Activated B cell treated with CpG ODN at 0.5 μM for 24 hours (primary cell): Measurements from ENCODE around the gene COL9A2. TPM values are rescaled to one million over a fixed set of nuclear protein-coding genes. Genes with fewer than 3 reads are reported as not detected.

Experiments
- ATAC-seq: fragments of 200-7000 bp; cut with Tn5 transposase; one replicate; pipeline ENCODE4 v1.10.0; 2021; ENCODE audit warnings: low read depth, mild to moderate bottlenecking, moderate library complexity
- CTCF ChIA-PET: fragments of 350-600 bp; sonication (Branson Sonifier 250); formaldehyde crosslinking; loops from one replicate; lab custom pipeline; 2021; ENCODE audit warnings: antibody characterized with exemption; lab: Charles Lee
- POLR2A ChIA-PET: fragments of 350-600 bp; sonication (Branson Sonifier 250); formaldehyde crosslinking; loops from one replicate; lab custom pipeline; 2021; ENCODE audit warnings: antibody characterized with exemption; lab: Charles Lee
- DNase-seq: peaks from one replicate; pipeline ENCODE4 v3.0.0; 2022
- H3K27ac Mint-ChIP-seq: one replicate; pipeline ENCODE4 v1.8.0; 2020; ENCODE audit warnings: mixed read lengths
- H3K27me3 Mint-ChIP-seq: one replicate; pipeline ENCODE4 v1.8.0; 2021; ENCODE audit warnings: mixed read lengths
- H3K36me3 Mint-ChIP-seq: one replicate; pipeline ENCODE4 v1.8.0; 2021; ENCODE audit warnings: low read depth, mixed read lengths
- H3K4me1 Mint-ChIP-seq: one replicate; pipeline ENCODE4 v1.8.0; 2021; ENCODE audit warnings: mixed read lengths
- H3K4me3 Mint-ChIP-seq: one replicate; pipeline ENCODE4 v1.8.0; 2020; ENCODE audit warnings: mild to moderate bottlenecking, mixed read lengths
- H3K9me3 Mint-ChIP-seq: one replicate; pipeline ENCODE4 v1.8.0; 2020; ENCODE audit warnings: mixed read lengths
- intact Hi-C: fragments of 100-400 bp; cut with micrococcal nuclease; formaldehyde crosslinking; loops from one replicate; pipeline ENCODE4 v1.15.1; 2024
- total RNA-seq: library from RNA; stranded (reverse); gene quantifications from 2 replicates; pipeline ENCODE4 v1.2.3, GENCODE V29; 2022
- TF ChIP-seq, protein P1 (sequence below): fragments of 200-600 bp; IDR thresholded peaks from one replicate; pipeline ENCODE4 v1.8.0; 2022; ENCODE audit warnings: antibody characterized with exemption, mild to moderate bottlenecking

COL9A2 gene
- total RNA-seq, 1 donor from 2014 or later: 5.7 TPM

DNA sequence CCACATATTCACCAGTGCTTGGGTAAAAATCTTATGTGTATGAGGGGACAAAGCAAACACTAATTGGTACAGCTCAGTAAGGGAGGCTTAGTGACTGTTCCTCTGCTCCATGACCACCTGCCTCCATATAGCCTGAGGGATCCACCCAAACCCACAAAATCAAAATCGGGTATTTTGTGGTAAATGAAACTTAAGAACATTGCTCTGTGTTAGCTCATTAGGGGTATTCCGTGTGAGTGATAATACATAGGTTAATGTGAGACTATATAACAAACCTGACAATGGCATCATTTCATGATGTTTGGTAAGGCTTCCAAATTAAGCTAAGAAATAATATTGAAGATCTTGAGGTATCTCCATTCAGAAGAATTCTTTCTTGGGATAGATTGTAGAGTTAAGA, 25.8 kb downstream of the COL9A2 start:
- Mint-ChIP-seq H3K27ac (no peak overlapping the region), H3K27me3 (no peaks in the 10 kb centered on the region), H3K4me1 (peaks cover 9% of the 10 kb centered on the region), H3K36me3 (peaks cover 59% of the 10 kb centered on the region), H3K4me3 (no peak overlapping the region), H3K9me3 (no peaks in the 10 kb centered on the region)
- POLR2A ChIA-PET: no interaction called here
- intact Hi-C loops: no loop called here
- TF ChIP-seq, protein P1, sequence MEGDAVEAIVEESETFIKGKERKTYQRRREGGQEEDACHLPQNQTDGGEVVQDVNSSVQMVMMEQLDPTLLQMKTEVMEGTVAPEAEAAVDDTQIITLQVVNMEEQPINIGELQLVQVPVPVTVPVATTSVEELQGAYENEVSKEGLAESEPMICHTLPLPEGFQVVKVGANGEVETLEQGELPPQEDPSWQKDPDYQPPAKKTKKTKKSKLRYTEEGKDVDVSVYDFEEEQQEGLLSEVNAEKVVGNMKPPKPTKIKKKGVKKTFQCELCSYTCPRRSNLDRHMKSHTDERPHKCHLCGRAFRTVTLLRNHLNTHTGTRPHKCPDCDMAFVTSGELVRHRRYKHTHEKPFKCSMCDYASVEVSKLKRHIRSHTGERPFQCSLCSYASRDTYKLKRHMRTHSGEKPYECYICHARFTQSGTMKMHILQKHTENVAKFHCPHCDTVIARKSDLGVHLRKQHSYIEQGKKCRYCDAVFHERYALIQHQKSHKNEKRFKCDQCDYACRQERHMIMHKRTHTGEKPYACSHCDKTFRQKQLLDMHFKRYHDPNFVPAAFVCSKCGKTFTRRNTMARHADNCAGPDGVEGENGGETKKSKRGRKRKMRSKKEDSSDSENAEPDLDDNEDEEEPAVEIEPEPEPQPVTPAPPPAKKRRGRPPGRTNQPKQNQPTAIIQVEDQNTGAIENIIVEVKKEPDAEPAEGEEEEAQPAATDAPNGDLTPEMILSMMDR: no peak
- DNase-seq (no peak), ATAC-seq (no peak)
- CTCF ChIA-PET: no interaction called here

DNA sequence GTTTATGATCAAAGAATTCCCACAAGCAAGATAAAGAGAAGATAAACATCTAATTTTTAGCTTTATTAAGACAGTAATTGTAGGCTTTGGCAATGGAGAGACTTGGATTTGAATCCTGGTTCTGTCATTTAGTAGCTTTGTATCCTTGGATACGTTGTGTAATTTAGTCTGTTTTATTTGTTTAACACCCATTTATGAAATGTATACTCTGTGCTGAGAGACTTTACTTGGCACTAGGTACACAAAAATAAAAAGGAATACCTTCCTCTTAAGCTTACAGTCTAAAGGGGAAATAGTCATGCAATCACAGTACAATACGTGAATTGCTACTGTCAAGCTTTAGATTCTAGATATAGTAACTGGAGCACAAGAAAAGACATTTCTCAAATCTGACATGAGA, 35.2 kb downstream of the COL9A2 start:
- POLR2A ChIA-PET: interaction anchor here (0.9 to 1.1 kb wide), 2 partner anchors 25 to 33 kb away, joined by 3 to 4 read pairs; no protein-coding TSS in a partner anchor
- TF ChIP-seq, protein P1: no peak
- CTCF ChIA-PET: interaction anchor here (1.0 to 1.8 kb wide), 2 partner anchors 57 to 138 kb away, joined by 3 to 7 read pairs; no protein-coding TSS in a partner anchor
- H3K36me3 Mint-ChIP-seq: peaks cover 61% of the 10 kb centered on the region
- no peak overlapping the region for H3K27ac Mint-ChIP-seq
- H3K27me3 Mint-ChIP-seq: no peaks in the 10 kb centered on the region
- H3K4me3 Mint-ChIP-seq: no peak overlapping the region
- DNase-seq (no peak), ATAC-seq (no peak)
- no peaks in the 10 kb centered on the region for H3K4me1 Mint-ChIP-seq
- no peaks in the 10 kb centered on the region for H3K9me3 Mint-ChIP-seq
- intact Hi-C loops: loop anchor here (5.0 kb wide), 1 partner anchor 35 kb away; the partner anchor contains the start of gene COL9A2

DNA sequence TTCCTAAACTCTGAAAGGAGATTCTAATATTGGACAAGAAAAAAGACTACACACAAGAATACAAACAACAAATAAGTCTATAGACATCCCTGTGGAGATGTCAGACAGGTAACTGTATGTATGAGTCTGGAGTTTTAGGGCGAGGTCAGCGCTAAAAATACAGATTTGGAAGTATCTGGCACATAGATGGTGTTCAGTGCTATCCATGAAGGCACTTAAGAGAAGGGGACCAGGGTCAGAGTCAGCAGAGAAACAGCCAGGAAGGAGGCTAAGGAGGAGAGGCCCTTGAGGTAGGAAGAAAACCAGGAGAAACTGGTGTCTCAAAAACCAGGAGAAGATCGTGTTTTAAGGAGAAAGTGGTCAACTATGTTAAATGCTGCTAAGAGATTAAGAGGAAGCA, 41.0 kb downstream of the COL9A2 start:
- ChIA-PET POLR2A (interaction anchor here (0.6 kb wide), 1 partner anchor 174 kb away, joined by 3 read pairs; the partner anchor contains the start of gene ZFP69B), CTCF (no interaction called here)
- H3K36me3 Mint-ChIP-seq: peaks cover 69% of the 10 kb centered on the region

DNA sequence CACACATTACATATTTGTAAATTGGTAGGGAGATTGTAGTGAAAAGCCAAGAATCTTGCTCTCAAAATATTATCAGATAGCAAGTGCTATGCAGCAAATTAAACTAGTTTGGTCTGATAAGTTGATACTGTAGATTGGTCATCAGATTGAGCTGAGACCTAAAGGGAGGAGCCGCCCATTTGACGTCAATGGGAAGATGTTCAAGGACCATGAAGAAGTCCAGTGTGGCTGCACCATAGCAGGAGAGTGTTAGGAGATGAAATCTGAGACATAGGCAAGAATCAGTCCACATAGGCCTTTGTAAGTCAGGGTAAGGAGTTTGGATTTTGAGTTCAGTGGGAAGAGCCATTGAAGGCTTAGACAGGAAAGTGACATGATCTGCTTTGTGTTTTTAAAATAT, 42.8 kb downstream of the COL9A2 start:
- DNase-seq: no peak
- no peak for ATAC-seq
- no peak overlapping the region for H3K4me3 Mint-ChIP-seq
- no peaks in the 10 kb centered on the region for H3K4me1 Mint-ChIP-seq
- POLR2A ChIA-PET: interaction anchor here (0.5 kb wide), 2 partner anchors 37 to 80 kb away, joined by 4 to 7 read pairs; no protein-coding TSS in a partner anchor
- H3K9me3 Mint-ChIP-seq: no peaks in the 10 kb centered on the region
- H3K27ac Mint-ChIP-seq: no peak overlapping the region
- intact Hi-C loops: loop anchor here (5.0 kb wide), 1 partner anchor 128 kb away; no protein-coding TSS in a partner anchor
- TF ChIP-seq, protein P1: no peak
- H3K27me3 Mint-ChIP-seq: no peaks in the 10 kb centered on the region
- CTCF ChIA-PET: interaction anchor here (1.8 to 2.0 kb wide), 2 partner anchors 130 kb away, joined by 6 read pairs; no protein-coding TSS in a partner anchor
- peaks cover 69% of the 10 kb centered on the region for H3K36me3 Mint-ChIP-seq

More for the DNA sequence above, 41.0 kb downstream of the COL9A2 start:
- intact Hi-C loops: no loop called here
- DNase-seq: no peak
- Mint-ChIP-seq H3K9me3 (no peaks in the 10 kb centered on the region), H3K4me3 (no peak overlapping the region), H3K27ac (no peak overlapping the region), H3K27me3 (no peaks in the 10 kb centered on the region), H3K4me1 (no peaks in the 10 kb centered on the region)
- ATAC-seq: no peak
- TF ChIP-seq, protein P1: no peak

DNA sequence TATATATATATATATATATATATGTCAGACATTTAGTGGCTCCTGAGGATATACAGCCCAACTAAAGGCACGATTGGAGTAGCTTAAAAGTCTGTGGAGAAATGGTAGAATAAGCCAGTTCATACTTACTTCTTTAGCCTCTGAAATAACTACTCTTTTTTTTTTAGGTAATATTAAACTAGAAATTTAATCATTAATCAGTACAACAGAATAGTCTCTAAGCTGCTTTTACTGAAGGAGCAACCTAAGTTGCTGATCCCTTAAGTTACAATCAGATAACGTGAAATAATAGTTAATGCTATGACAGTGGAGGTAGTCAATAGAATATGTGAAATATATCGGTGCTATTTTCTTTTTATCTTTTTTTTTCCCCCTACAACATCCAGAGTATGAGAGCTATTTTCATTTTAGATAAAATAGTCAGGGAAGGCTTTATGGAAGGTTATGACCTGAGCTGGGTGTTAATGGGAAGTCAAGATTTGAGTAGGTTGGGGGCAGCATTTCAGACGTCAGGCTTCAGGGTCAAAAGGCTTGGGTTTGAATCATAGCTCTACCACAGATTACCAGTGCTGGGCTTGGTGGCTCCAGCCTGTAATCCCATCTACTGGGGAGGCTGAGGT, 43.4 kb downstream of the COL9A2 start:
- no peaks in the 10 kb centered on the region for H3K4me1 Mint-ChIP-seq
- TF ChIP-seq, protein P1: no peak
- ChIA-PET CTCF (interaction anchor here (1.0 to 2.0 kb wide), 3 partner anchors 130 to 131 kb away, joined by 3 to 6 read pairs (median 6); no protein-coding TSS in a partner anchor), POLR2A (no interaction called here)
- DNase-seq (no peak), ATAC-seq (no peak)
- H3K4me3 Mint-ChIP-seq: no peak overlapping the region
- H3K36me3 Mint-ChIP-seq: peaks cover 65% of the 10 kb centered on the region
- no peak overlapping the region for H3K27ac Mint-ChIP-seq
- no peaks in the 10 kb centered on the region for H3K9me3 Mint-ChIP-seq
- no peaks in the 10 kb centered on the region for H3K27me3 Mint-ChIP-seq
- intact Hi-C loops: loop anchor here (5.0 kb wide), 1 partner anchor 129 kb away; no protein-coding TSS in a partner anchor
